ENCODE results near the gene PPM1L.

The PPM1L gene

DNA sequence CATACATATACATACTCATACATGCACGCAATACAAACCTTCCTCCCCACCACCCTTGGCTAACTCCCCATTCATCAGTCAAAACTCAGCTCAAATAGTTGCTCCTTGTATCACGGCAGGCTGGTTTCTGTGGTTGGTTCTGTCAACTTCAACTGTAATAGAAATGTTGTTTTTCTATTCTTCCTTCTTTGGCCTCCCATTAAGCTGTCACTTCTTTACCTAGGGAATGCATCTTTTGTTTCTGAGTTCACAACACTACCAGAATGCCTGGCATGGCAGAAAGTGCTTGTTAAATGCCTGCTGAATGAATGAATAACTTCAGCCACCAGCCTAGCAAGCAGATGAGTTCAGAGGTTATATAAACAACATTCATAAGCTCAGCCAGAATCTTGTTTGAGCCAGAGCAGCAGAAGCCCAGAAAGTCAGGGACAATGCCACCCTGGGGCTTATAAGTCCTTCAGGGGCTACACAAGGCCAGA is 286.0 kb downstream of the PPM1L start:
- Histone ChIP-seq H3K9me2 (ENCODE audit: low read depth, low read length) (no peaks in the 10 kb centered on the region), H3K27ac (ENCODE audit: low read depth, low read length, poor library complexity, severe bottlenecking) (no peak overlapping the region), H3K9ac (ENCODE audit: low read length) (no peak overlapping the region), H3K4me2 (ENCODE audit: low read length) (no peak overlapping the region), H2AFZ (ENCODE audit: low read length) (no peak overlapping the region), H3K4me1 (ENCODE audit: insufficient read depth, low read length, severe bottlenecking) (no peaks in the 10 kb centered on the region), H3K27me3 (ENCODE audit: insufficient read depth, low read length) (no peaks in the 10 kb centered on the region), H3K9me3 (ENCODE audit: low read length) (no peaks in the 10 kb centered on the region), H3K36me3 (ENCODE audit: insufficient read depth, low read length) (no peaks in the 10 kb centered on the region), H3K79me2 (ENCODE audit: insufficient read depth, low read length) (no peaks in the 10 kb centered on the region), H3K4me3 (ENCODE audit: low read depth, low read length, poor library complexity, severe bottlenecking) (no peak overlapping the region), H4K20me1 (ENCODE audit: insufficient read depth, low read length) (no peaks in the 10 kb centered on the region), H3F3A (ENCODE audit: insufficient read depth, low read length) (no peaks in the 10 kb centered on the region)
- TF ChIP-seq, protein P1, sequence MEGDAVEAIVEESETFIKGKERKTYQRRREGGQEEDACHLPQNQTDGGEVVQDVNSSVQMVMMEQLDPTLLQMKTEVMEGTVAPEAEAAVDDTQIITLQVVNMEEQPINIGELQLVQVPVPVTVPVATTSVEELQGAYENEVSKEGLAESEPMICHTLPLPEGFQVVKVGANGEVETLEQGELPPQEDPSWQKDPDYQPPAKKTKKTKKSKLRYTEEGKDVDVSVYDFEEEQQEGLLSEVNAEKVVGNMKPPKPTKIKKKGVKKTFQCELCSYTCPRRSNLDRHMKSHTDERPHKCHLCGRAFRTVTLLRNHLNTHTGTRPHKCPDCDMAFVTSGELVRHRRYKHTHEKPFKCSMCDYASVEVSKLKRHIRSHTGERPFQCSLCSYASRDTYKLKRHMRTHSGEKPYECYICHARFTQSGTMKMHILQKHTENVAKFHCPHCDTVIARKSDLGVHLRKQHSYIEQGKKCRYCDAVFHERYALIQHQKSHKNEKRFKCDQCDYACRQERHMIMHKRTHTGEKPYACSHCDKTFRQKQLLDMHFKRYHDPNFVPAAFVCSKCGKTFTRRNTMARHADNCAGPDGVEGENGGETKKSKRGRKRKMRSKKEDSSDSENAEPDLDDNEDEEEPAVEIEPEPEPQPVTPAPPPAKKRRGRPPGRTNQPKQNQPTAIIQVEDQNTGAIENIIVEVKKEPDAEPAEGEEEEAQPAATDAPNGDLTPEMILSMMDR (IDR thresholded peaks at IDR 0.05; ENCODE audit: low read length) = no peak
- TF ChIP-seq EZH2 (IDR thresholded peaks at IDR 0.05; ENCODE audit: borderline replicate concordance, low read length) = no peak

DNA sequence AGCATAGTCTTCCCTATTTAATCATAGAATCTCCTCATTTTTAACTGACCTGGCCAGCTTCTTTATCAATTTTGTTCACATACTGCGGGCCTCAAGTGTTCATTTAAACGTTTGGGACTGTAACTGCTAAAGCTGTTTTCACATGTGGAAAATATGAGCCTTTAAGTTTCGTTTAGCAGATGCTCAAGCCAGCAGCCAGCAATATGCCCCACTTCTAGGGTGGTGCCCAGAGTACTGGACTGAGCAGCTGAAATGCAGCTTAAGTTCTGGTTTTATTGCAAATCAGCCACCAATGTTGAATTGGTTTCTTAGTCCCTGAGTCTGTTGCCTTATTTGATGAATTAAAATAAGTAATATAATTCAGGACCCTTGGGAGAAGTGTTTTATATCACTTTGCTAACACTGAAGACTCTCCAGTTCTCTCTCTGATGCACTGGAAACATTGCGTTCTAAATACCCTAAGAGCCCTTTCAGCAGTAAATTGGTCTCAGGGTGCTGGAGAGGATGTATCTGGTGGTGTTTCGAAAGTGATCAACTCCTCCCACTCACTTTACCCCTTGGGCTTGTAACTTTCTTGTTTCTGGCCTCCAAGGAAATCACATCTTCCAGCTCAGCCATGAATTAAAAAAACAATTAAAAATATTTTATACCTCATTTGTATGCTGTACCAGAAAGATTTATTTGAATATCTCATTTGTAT is 287.5 kb downstream of the PPM1L start:
- H3K9me3 ChIP-seq (ENCODE audit: low read length) = no peaks in the 10 kb centered on the region
- H3K36me3 ChIP-seq (ENCODE audit: insufficient read depth, low read length) = no peaks in the 10 kb centered on the region
- H4K20me1 ChIP-seq (ENCODE audit: insufficient read depth, low read length) = no peaks in the 10 kb centered on the region
- no peak overlapping the region for H3K27ac ChIP-seq (ENCODE audit: low read depth, low read length, poor library complexity, severe bottlenecking)
- no peaks in the 10 kb centered on the region for H3F3A ChIP-seq (ENCODE audit: insufficient read depth, low read length)
- H3K4me1 ChIP-seq (ENCODE audit: insufficient read depth, low read length, severe bottlenecking) = no peaks in the 10 kb centered on the region
- H3K9ac ChIP-seq (ENCODE audit: low read length) = no peak overlapping the region
- no peaks in the 10 kb centered on the region for H3K79me2 ChIP-seq (ENCODE audit: insufficient read depth, low read length)
- no peak overlapping the region for H3K4me2 ChIP-seq (ENCODE audit: low read length)
- no peaks in the 10 kb centered on the region for H3K9me2 ChIP-seq (ENCODE audit: low read depth, low read length)
- H3K27me3 ChIP-seq (ENCODE audit: insufficient read depth, low read length) = no peaks in the 10 kb centered on the region
- no peak overlapping the region for H2AFZ ChIP-seq (ENCODE audit: low read length)
- no peak overlapping the region for H3K4me3 ChIP-seq (ENCODE audit: low read depth, low read length, poor library complexity, severe bottlenecking)
- TF ChIP-seq EZH2 (IDR thresholded peaks at IDR 0.05; ENCODE audit: borderline replicate concordance, low read length) = no peak
- TF ChIP-seq, protein P1 (IDR thresholded peaks at IDR 0.05; ENCODE audit: low read length) = no peak

DNA sequence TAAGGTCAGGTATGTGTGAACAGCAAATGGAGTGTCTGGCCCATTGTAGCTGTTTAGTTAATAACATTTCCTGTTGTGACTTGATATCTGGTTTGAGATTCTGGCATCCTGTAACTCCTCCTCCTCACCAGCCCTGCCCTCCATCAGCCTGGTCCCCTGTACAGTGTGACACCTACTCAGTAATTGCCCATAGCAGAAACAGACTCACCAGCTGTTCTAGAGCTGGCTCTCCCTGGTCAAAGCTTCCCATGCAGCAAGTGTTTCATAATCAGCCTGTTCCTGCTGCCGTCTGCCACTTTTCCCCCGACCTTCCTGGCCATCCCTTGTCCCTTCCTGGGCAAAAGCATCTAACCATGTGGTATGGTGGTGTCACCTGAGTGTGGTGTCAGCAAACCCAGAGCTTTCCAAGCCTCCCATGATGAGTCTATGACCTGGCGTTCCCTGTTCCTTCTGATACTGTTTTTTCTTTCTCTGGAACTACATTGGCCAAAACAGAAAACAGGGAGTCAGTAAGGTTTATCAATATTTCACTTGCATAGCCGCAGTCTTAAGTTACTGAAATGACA is 293.7 kb downstream of the PPM1L start:
- Histone ChIP-seq H3K79me2 (ENCODE audit: insufficient read depth, low read length) (no peaks in the 10 kb centered on the region), H2AFZ (ENCODE audit: low read length) (no peak overlapping the region), H3K27ac (ENCODE audit: low read depth, low read length, poor library complexity, severe bottlenecking) (no peak overlapping the region), H3K9ac (ENCODE audit: low read length) (no peak overlapping the region), H3K4me3 (ENCODE audit: low read depth, low read length, poor library complexity, severe bottlenecking) (no peak overlapping the region), H3K4me2 (ENCODE audit: low read length) (no peak overlapping the region), H3K36me3 (ENCODE audit: insufficient read depth, low read length) (no peaks in the 10 kb centered on the region), H4K20me1 (ENCODE audit: insufficient read depth, low read length) (no peaks in the 10 kb centered on the region), H3K9me3 (ENCODE audit: low read length) (no peaks in the 10 kb centered on the region), H3K9me2 (ENCODE audit: low read depth, low read length) (no peaks in the 10 kb centered on the region), H3K27me3 (ENCODE audit: insufficient read depth, low read length) (no peaks in the 10 kb centered on the region), H3K4me1 (ENCODE audit: insufficient read depth, low read length, severe bottlenecking) (no peaks in the 10 kb centered on the region), H3F3A (ENCODE audit: insufficient read depth, low read length) (no peaks in the 10 kb centered on the region)
- TF ChIP-seq, protein P1 (IDR thresholded peaks at IDR 0.05; ENCODE audit: low read length) = no peak
- TF ChIP-seq EZH2 (IDR thresholded peaks at IDR 0.05; ENCODE audit: borderline replicate concordance, low read length) = no peak
